HG02884 (cell line): ENCODE measurements around the gene DCBLD2.

Source experiments
- ATAC-seq: cut with Tn5 transposase; IDR thresholded peaks from one replicate; pipeline ENCODE4 v1.9.1; 2021; ENCODE audit warnings: mild to moderate bottlenecking, moderate library complexity; ENCODE audit not compliant: unreplicated experiment

Gene DCBLD2, protein sequence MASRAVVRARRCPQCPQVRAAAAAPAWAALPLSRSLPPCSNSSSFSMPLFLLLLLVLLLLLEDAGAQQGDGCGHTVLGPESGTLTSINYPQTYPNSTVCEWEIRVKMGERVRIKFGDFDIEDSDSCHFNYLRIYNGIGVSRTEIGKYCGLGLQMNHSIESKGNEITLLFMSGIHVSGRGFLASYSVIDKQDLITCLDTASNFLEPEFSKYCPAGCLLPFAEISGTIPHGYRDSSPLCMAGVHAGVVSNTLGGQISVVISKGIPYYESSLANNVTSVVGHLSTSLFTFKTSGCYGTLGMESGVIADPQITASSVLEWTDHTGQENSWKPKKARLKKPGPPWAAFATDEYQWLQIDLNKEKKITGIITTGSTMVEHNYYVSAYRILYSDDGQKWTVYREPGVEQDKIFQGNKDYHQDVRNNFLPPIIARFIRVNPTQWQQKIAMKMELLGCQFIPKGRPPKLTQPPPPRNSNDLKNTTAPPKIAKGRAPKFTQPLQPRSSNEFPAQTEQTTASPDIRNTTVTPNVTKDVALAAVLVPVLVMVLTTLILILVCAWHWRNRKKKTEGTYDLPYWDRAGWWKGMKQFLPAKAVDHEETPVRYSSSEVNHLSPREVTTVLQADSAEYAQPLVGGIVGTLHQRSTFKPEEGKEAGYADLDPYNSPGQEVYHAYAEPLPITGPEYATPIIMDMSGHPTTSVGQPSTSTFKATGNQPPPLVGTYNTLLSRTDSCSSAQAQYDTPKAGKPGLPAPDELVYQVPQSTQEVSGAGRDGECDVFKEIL

DNA sequence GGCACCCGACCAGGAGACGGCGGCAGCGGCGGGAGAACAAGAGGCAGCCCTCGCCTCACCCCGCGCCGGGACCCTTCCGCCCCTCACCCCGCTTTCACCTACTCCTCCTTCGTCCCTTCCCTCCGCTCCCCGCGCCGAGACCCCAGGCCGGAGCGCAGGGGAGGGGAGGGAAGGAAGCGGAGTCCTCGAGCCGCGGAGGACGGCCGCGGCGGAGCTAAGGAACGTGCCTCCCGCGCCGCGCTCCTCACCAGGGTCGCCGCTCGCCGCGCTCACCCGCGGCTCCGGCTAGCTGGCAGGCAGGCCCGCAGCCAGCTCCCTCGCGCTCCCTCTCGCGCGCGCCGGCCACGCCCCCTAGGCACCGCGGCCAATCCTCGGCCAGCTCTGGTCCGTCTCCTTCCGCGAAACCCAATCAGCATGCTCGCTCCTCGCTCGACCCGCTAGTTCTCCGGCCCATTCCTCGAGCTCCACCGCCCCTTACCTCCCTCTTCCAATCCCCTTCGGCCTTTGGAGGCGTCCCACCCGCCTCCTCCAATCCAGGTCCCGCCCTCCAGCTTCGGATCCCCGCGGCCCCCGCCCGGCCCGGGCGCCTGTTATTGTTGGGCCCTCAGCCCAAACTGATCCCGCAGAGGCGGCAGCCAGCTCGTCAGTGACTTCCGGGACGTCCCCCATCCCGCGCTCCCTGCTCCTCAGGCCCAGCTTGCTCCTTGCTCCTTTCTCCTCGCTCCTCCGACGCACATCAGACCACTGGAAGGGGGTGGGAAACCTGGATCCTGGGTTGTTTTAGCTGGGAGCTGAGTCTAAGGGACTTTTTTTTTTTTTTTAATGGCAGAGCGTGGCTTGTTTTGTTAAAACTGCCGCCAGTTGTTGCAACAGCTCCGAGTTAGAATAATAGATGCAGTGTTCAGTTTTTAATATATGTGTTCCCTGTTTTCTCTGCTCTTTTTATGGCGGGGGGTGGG is at the start of gene DCBLD2:
Gene DCBLD2, minus strand, starts transcription at position 304 of the 959 bp plus-strand sequence. CDS start 369 bp downstream, outside the sequence.
- ATAC-seq: peak; percentile 99

DNA sequence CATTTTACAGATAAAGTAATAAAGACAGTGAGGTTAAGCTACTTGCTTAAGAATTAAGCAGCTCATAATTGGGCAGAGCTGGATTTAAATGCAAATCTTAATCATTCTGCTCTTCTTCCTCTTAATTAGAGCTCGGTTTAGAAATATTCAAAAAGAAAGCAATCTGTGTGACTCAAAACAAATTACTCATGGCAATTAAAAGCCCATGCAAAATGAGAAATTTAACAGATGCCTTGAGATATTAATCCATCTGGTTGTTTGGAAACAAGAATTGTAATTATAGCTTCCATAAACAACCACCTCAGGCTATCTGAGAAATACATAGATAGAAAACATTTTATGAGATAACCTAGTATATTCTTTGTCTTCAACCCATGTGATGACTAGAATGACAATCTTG is 44.2 kb upstream of the DCBLD2 start:
- ATAC-seq: no peak

DNA sequence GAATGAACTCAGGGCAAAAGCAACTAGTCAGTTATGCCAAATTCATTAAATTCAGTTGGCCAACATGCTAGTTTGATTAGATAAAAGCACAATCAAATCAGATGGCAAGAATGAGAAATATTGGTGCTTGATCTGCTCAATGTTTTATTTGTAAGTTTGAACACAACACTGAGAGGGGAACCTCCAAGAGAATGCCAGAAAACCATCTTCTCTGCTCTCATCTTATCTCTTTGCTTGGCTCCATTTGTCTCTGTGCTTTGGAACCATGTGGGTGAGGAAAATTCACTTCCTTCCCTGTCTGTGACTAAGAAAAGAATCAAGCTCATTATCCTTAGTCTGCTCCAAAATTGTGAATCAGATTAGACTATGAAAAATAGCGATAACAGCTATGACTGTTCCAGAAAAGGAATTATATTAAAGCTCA is 43.6 kb upstream of the DCBLD2 start:
- no peak for ATAC-seq

DNA sequence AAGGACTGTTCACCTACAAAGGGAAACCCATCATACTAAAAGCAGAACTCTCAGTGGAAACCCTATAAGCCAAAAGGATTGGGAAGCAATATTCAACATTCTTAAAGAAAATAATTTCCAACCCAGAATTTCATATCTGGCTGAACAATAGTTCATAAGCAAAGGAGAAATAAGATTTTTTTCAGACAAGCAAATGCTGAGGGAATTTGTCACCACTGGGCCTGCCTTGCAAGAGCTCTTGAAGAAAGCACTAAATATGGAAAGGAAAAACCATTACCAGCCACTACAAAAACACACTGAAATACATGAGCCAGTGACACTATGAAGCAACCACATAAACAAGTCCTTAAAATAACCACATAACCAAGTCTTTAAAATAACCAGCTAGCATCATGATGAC is 28.9 kb upstream of the DCBLD2 start:
- ATAC-seq: no peak

DNA sequence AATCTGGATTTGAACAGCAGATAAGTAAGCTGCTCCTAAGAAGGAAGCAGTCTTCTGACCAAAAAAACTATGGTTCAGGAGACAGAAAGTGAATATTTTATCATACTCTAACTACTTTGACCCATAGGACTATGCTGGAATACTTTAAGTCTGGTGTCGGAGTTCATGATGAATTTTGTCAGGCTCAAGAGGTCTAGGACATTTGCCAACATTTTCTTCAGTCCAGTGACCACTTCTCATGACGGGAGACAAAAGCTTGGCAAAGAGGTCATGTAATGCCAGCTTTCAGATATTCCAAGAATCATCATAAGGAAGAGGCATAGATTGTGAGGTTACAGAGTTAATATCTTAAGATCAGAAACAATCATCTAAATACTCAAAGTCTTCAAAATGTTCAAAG is 20.5 kb upstream of the DCBLD2 start:
- no peak for ATAC-seq

DNA sequence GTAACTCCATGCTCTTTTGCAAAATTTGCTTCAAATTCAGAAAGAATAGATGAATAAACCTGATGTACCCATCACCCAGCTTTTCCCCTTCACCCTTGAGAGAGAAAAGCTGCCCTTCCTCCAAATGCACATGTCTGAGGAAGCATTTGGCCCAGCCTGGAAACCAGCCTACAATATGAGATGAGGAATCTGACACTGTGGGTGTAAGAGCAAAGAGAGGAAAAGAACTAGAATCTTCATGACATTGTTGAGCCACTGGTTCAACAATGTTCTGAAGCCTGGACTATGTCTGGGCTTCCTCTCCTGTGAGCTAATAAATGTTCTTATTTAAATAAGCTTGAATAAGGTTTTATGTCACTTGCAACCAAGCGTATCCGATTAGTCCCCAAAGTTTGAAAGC is 18.7 kb upstream of the DCBLD2 start:
- no peak for ATAC-seq

DNA sequence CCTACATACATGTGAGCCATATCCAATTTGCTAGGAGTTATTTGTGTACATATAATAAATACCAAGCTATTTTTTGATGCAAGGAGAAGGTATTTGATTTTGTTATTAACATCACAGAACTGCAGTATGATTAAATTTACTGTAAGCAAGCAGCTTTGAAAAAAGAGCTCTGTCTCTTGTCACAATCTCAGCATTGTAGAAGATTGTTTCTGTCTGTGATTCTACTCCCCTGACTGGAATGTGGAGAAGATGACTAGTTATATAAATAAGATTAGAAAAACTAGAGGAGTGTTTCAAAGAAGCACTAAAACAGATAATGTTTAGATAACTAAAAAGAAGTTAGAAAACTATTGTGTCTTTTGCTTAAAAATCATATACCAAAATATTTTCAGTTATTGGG is 17.1 kb upstream of the DCBLD2 start:
- no peak for ATAC-seq

DNA sequence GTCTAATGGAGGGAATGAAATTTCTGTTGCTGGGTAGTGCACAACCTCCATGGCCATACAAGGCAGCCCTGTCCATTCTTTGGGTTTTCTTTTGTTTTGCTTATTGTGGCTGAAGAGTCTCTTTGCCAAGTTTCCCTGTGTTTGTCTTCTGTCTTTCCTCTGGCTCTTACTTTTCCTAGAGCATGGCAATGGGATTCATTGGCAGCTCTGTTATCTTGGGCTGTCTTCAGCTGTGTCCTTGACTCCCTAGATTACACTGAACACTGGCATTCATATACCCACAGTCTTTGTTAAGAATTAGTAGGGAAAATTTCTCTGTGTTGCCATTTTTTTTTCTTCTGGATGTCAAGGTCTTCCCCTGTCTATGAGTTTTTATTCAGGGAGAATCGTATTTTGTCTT is 16.1 kb upstream of the DCBLD2 start:
- ATAC-seq: no peak

DNA sequence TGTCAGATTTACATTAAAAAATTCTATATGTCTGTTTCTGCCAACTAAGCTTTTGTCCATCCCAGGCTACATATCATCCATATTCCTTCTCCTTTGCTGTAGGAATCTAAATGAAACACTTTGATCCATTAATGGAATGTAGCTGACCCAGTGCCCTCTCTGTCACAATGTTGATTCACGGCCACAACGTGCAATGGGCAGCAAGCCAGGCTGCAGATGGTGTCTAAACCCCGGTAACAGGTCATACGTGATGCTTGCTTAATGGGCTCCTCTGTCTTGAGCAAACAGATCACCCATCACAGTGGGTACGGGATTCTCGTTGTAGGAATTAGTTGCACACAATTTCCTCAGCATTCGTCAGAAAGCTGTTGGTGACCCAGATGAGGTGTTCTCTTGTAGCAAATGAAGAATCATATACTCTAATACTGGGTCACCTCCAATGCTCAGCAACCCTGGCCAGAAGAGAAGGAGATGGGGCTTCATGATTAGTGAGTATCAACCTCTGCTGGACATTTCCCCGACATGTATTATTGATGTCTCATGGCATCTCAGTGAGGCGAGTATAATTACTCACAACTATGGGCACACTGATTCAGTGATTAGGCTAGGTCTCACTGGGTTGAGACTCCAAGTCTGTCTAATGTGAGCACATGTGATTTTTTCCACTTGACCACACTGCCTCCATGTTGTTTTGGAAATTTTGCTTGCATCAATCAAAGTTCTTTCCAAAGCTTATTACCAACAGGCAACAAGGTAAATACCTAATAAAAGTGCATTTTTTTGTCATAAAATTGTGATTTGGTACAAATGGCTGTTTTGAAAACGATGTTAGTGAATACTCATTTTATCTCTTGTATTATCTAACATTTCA is 12.9 kb upstream of the DCBLD2 start:
- no peak for ATAC-seq

DNA sequence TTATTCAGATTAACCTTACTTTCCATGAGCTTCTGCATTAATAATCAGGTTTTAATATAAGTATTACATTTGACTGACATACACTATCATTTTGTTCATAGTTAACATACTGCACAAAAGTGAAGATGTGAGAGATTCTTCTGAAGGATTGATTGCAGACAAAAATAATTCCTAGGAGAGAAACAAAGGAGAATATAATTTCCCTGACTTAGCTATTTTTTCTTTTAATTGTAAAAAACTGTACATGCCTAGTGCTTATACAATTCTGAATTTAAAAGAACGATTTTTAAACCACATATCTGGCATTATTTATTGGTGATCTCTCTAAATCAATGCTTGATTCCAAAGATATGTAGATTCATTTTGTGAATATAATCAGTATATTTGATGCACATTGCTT is 11.0 kb upstream of the DCBLD2 start:
- no peak for ATAC-seq

DNA sequence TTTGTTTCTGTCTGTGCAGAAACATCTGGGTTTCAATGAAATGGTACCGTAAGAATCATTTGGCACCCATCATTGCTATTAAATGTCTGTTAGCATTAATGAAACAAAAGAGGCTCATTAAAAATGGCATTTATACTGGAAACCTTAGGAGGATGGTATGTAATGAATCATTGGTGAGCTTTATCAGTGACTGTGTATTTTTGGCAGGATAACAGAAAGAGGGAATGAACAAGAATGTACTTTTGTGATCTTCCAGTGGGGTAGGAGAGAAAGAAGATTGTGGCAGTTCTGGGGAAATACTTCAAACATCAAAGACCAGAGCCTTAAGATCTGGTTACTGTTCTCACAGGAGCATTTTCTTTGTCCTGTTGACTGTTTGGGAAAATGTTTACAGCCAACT is 4.7 kb upstream of the DCBLD2 start:
- no peak for ATAC-seq

DNA sequence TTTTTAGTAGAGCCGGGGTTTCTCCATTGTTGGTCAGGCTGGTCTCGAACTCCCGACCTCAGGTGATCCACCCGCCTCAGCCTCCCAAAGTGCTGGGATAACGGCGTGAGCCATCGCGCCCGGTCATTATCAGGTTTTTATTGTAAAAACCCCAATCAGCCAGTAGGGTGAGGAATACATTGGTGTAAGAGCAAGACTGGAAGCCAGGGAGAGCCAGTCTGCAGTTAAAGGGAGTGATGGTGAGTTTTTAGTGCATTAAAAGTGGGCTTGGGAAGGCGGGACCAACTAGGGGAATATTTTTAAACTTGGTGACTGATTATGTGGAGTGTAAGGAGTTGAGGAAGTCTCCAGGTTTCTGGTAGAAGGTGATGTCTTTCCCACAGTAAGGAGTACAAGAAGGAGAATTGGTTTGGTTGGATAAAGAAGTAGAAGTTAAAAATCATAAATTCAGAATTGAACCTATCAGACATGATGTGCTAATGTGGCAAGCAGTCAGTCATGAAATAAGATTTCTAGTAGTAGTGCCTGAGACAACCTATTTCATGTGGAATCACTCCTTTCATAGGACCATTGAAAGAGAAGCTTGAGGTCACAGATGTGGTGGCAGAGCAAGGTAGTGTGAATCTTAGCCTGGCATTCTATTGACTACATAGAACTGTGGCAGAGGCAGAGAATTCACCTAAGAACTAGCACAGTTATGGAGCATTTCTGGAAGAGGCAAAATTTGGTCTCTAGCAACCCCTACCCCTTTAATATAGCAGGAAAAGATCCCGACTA is 2.4 kb upstream of the DCBLD2 start:
- ATAC-seq: no peak

DNA sequence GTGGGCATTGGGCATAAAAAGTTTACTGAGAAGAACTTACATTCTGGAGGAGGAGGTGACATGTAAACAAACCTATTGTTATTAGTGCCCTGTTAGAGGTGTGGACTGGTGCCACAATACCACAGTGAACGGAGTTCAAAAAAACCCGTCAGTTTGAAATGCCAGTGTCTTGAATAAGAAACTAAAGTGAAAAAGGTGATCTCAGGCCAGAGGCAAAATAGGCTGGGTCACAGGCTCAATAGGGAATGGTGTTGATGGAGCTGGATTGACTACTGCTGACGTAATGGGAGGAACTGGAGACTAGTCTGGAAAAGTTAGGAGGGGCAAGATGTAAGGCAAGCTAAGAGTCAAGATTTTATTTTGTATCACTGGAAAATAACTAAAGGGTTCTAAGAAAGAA is 1.6 kb upstream of the DCBLD2 start:
- ATAC-seq: no peak

DNA sequence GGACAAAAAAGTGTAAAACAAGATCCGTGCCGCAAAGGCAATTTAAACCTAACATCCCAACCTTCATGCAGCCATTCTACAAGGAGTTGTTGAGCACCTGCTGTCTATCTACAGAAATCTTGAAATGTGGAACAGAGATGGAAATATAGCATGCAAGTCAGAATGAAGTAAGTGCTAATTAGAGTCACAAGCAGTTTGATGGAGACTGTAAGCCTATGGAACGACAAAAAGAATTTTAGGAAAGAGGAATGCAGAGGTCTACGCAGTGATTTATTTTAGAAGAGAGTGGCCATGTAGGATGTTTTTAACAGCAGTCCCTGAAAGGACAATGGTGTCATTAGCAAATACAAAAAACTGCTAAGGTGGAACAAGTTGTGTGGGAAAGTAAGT is 851 bp upstream of the DCBLD2 start:
- no peak for ATAC-seq

DNA sequence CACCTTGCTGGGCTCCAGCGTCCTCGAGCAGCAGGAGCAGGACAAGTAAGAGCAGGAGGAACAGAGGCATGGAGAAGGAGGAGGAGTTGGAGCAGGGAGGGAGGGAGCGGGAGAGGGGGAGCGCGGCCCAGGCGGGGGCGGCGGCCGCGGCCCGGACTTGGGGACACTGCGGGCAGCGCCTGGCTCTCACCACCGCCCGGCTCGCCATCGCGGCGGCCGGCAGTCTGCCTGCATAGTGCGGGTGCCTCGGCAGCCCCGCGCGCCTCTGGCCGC is 440 bp downstream of the DCBLD2 start:
- peak; percentile 29 for ATAC-seq

DNA sequence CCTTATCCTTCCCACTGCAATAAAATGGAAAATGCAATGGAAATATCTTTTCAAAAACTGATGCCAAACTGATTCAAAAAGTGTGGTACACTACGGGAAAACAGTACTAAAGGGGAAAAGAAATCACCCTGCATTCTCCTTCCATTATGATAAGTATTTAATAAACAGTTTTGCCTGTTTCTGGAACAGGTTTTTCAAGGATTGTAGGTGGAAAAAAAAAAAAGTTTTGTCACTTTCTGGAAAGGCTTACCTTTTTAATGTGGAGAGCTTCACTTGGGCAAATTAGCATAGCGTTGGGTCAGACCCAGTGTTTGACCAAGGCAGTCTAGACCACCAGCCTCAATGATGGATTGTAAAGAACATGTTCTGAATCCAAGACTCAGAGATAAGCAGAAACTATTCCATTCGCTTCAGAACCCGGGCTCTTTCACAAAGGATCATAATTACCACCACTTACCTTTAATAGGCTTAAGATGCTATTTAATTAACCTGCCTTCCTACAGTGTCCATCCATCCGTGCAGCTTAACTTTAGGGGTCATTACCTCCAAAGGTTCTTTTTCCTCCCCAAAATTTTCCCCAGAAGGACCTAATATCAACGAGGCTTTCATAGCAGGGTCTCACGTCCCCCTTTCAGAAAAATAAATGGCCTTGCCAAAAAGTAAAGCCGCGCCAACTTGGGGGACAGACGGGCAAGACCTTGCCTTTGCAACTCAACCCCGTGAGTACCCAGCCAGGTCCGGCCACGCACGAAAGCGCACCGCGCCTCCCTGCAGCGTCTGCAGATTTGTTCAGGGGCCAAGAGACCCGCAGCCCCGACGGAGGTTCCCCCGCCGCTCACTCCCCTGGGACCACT is 1.0 kb downstream of the DCBLD2 start:
- ATAC-seq: no peak

DNA sequence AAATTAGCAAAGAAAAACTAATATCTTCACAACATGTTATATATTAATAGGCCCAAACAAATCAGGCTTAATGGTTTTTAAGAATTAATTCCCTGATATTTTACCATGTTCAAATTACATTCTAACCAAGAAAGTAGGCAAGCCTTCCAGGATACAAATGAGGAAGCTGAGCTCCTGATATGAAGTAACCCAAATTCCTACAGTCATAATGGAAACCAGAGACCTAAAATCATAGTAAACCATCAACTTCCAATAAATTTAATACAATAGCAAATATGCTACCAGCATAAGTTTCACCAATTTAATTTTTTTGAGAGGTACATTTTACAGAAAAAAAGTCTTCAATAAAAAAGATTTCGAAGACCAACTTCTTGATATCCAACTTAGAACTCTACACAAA is 3.8 kb downstream of the DCBLD2 start:
- ATAC-seq: no peak

DNA sequence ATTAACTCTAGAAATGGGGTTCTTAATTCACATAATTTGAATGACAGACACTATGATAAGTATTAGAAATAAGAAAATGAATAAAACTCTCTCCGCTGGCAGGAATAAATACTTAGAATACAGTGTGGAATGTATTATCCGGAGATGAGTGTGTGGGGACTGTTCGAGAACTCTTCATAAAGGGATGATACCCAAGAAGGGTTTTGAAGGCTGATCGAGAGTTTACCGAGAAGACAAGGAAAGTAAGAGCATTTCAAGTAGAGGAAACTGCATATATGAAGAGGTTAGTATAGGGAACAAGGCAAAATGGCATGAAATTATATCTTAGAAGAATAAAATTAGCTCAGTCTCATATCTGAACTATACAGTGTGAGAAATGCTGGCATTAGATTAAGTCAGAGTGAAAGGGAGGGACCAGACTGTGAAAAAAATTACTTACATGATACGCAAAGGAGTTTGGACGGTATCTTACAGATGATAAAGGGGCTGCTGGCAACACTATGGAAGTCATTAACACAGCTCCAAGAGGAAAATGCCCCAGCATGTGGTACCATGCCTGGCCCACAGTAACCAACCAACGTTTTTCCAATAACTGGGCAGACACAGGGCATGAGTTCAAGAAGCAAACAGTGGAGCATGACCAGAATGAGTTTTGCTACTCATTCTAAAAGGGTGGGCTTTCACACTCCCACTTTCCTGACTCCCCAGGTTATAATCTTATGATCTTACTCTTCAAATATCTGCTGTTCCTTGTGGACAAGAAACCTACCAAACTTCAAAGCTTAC is 6.5 kb downstream of the DCBLD2 start:
- ATAC-seq: no peak
